Measurements from ENCODE around the gene KCNG4. TPM values are rescaled to one million over a fixed set of nuclear protein-coding genes. Genes with fewer than 3 reads are reported as not detected.
"Not testable (repeated sequence)": the region's sequence is repeated elsewhere in the genome, so short reads cannot be mapped to it uniquely, and the experiment has no call there.

Gene KCNG4
- total RNA-seq, 1 donor from 2014 or later = not detected

- Mint-ChIP-seq H3K27ac (no peak overlapping the region), H3K4me1 (no peaks in the 10 kb centered on the region), H3K27me3 (peaks cover 3% of the 10 kb centered on the region), H3K36me3 (ENCODE audit: low read depth) (no peaks in the 10 kb centered on the region), H3K4me3 (no peak overlapping the region), H3K9me3 (no peaks in the 10 kb centered on the region)
- DNase-seq = no peak
- intact Hi-C loops (cut with micrococcal nuclease) = no loop called here
Measured at GRCh38 chr16:84218956-84219355, 20.9 kb downstream of the KCNG4 start.

- Mint-ChIP-seq H3K9me3 (no peaks in the 10 kb centered on the region), H3K36me3 (ENCODE audit: low read depth) (no peaks in the 10 kb centered on the region), H3K4me3 (no peak overlapping the region), H3K27ac (no peak overlapping the region), H3K4me1 (no peaks in the 10 kb centered on the region), H3K27me3 (peaks cover 3% of the 10 kb centered on the region)
- no peak for DNase-seq
- intact Hi-C loops (cut with micrococcal nuclease) = no loop called here
Measured at GRCh38 chr16:84218176-84218823, 21.5 kb downstream of the KCNG4 start.

GRCh38 chr16:84216144-84216543 lies 23.7 kb downstream of the KCNG4 start:
- H3K4me1 Mint-ChIP-seq; DNase-seq; intact Hi-C loops (cut with micrococcal nuclease); H3K4me3 Mint-ChIP-seq; H3K27me3 Mint-ChIP-seq; H3K27ac Mint-ChIP-seq; H3K9me3 Mint-ChIP-seq; H3K36me3 Mint-ChIP-seq (ENCODE audit: low read depth): not testable (repeated sequence)

- no peak overlapping the region for H3K4me3 Mint-ChIP-seq
- DNase-seq = no peak
- H3K27ac Mint-ChIP-seq = no peak overlapping the region
- intact Hi-C loops (cut with micrococcal nuclease) = no loop called here
- H3K36me3 Mint-ChIP-seq (ENCODE audit: low read depth) = no peaks in the 10 kb centered on the region
- H3K4me1 Mint-ChIP-seq = no peaks in the 10 kb centered on the region
- peaks cover 3% of the 10 kb centered on the region for H3K27me3 Mint-ChIP-seq
- no peaks in the 10 kb centered on the region for H3K9me3 Mint-ChIP-seq
Measured at GRCh38 chr16:84215531-84215930, 24.3 kb downstream of the KCNG4 start.

- Mint-ChIP-seq H3K4me1 (no peaks in the 10 kb centered on the region), H3K9me3 (no peaks in the 10 kb centered on the region), H3K27me3 (peaks cover 3% of the 10 kb centered on the region), H3K4me3 (no peak overlapping the region), H3K27ac (no peak overlapping the region), H3K36me3 (ENCODE audit: low read depth) (no peaks in the 10 kb centered on the region)
- no peak for DNase-seq
- intact Hi-C loops (cut with micrococcal nuclease) = no loop called here
Measured at GRCh38 chr16:84214451-84215066, 25.3 kb downstream of the KCNG4 start.

- no peaks in the 10 kb centered on the region for H3K9me3 Mint-ChIP-seq
- no peak for DNase-seq
- H3K4me1 Mint-ChIP-seq = no peaks in the 10 kb centered on the region
- H3K4me3 Mint-ChIP-seq = no peak overlapping the region
- intact Hi-C loops (cut with micrococcal nuclease) = no loop called here
- H3K36me3 Mint-ChIP-seq (ENCODE audit: low read depth) = no peaks in the 10 kb centered on the region
- no peak overlapping the region for H3K27ac Mint-ChIP-seq
- peaks cover 1% of the 10 kb centered on the region for H3K27me3 Mint-ChIP-seq
Measured at GRCh38 chr16:84212631-84213030, 27.2 kb downstream of the KCNG4 start.

- no peak for DNase-seq
- H3K9me3 Mint-ChIP-seq = no peaks in the 10 kb centered on the region
- H3K4me3 Mint-ChIP-seq = no peak overlapping the region
- no peaks in the 10 kb centered on the region for H3K36me3 Mint-ChIP-seq (ENCODE audit: low read depth)
- H3K4me1 Mint-ChIP-seq = no peaks in the 10 kb centered on the region
- intact Hi-C loops (cut with micrococcal nuclease) = no loop called here
- H3K27ac Mint-ChIP-seq = no peak overlapping the region
- H3K27me3 Mint-ChIP-seq = peaks cover under 1% of the 10 kb centered on the region
Measured at GRCh38 chr16:84212154-84212553, 27.7 kb downstream of the KCNG4 start.

GRCh38 chr16:84209989-84210388 lies 29.8 kb downstream of the KCNG4 start:
- H3K9me3 Mint-ChIP-seq = no peaks in the 10 kb centered on the region
- intact Hi-C loops (cut with micrococcal nuclease) = no loop called here
- no peak overlapping the region for H3K4me3 Mint-ChIP-seq
- H3K27me3 Mint-ChIP-seq = no peaks in the 10 kb centered on the region
- H3K36me3 Mint-ChIP-seq (ENCODE audit: low read depth) = no peaks in the 10 kb centered on the region
- DNase-seq = no peak
- no peak overlapping the region for H3K27ac Mint-ChIP-seq
- H3K4me1 Mint-ChIP-seq = no peaks in the 10 kb centered on the region

- no peaks in the 10 kb centered on the region for H3K36me3 Mint-ChIP-seq (ENCODE audit: low read depth)
- intact Hi-C loops (cut with micrococcal nuclease) = no loop called here
- no peaks in the 10 kb centered on the region for H3K9me3 Mint-ChIP-seq
- no peak overlapping the region for H3K4me3 Mint-ChIP-seq
- H3K4me1 Mint-ChIP-seq = no peaks in the 10 kb centered on the region
- H3K27me3 Mint-ChIP-seq = no peaks in the 10 kb centered on the region
- no peak for DNase-seq
- H3K27ac Mint-ChIP-seq = no peak overlapping the region
Measured at GRCh38 chr16:84207879-84208278, 31.9 kb downstream of the KCNG4 start.

GRCh38 chr16:84207251-84207650 lies 32.6 kb downstream of the KCNG4 start:
- Mint-ChIP-seq H3K9me3 (no peaks in the 10 kb centered on the region), H3K36me3 (ENCODE audit: low read depth) (no peaks in the 10 kb centered on the region), H3K4me3 (no peak overlapping the region), H3K27ac (no peak overlapping the region), H3K27me3 (no peaks in the 10 kb centered on the region), H3K4me1 (no peaks in the 10 kb centered on the region)
- DNase-seq = no peak
- intact Hi-C loops (cut with micrococcal nuclease) = no loop called here

- no peaks in the 10 kb centered on the region for H3K9me3 Mint-ChIP-seq
- H3K27ac Mint-ChIP-seq = no peak overlapping the region
- intact Hi-C loops (cut with micrococcal nuclease) = no loop called here
Measured at GRCh38 chr16:84205976-84206691, 33.7 kb downstream of the KCNG4 start.

GRCh38 chr16:84205123-84205522 lies 34.7 kb downstream of the KCNG4 start:
- intact Hi-C loops (cut with micrococcal nuclease); H3K4me3 Mint-ChIP-seq; H3K36me3 Mint-ChIP-seq (ENCODE audit: low read depth); H3K4me1 Mint-ChIP-seq; H3K9me3 Mint-ChIP-seq; H3K27me3 Mint-ChIP-seq; DNase-seq; H3K27ac Mint-ChIP-seq: not testable (repeated sequence)

More at GRCh38 chr16:84205976-84206691, 33.7 kb downstream of the KCNG4 start:
- Mint-ChIP-seq H3K4me1 (no peaks in the 10 kb centered on the region), H3K36me3 (ENCODE audit: low read depth) (no peaks in the 10 kb centered on the region), H3K4me3 (no peak overlapping the region), H3K27me3 (no peaks in the 10 kb centered on the region)
- DNase-seq = no peak

- DNase-seq; H3K9me3 Mint-ChIP-seq; H3K36me3 Mint-ChIP-seq (ENCODE audit: low read depth); H3K27me3 Mint-ChIP-seq; H3K4me1 Mint-ChIP-seq; intact Hi-C loops (cut with micrococcal nuclease); H3K27ac Mint-ChIP-seq; H3K4me3 Mint-ChIP-seq: not testable (repeated sequence)
Measured at GRCh38 chr16:84204551-84204950, 35.3 kb downstream of the KCNG4 start.

- Mint-ChIP-seq H3K4me3 (no peak overlapping the region), H3K36me3 (ENCODE audit: low read depth) (no peaks in the 10 kb centered on the region), H3K4me1 (no peaks in the 10 kb centered on the region), H3K27ac (no peak overlapping the region), H3K9me3 (no peaks in the 10 kb centered on the region), H3K27me3 (peaks cover 2% of the 10 kb centered on the region)
- intact Hi-C loops (cut with micrococcal nuclease) = no loop called here
- no peak for DNase-seq
Measured at GRCh38 chr16:84199861-84200260, 40.0 kb downstream of the KCNG4 start.
